ENCODE results near the gene GSK3B.

DNA sequence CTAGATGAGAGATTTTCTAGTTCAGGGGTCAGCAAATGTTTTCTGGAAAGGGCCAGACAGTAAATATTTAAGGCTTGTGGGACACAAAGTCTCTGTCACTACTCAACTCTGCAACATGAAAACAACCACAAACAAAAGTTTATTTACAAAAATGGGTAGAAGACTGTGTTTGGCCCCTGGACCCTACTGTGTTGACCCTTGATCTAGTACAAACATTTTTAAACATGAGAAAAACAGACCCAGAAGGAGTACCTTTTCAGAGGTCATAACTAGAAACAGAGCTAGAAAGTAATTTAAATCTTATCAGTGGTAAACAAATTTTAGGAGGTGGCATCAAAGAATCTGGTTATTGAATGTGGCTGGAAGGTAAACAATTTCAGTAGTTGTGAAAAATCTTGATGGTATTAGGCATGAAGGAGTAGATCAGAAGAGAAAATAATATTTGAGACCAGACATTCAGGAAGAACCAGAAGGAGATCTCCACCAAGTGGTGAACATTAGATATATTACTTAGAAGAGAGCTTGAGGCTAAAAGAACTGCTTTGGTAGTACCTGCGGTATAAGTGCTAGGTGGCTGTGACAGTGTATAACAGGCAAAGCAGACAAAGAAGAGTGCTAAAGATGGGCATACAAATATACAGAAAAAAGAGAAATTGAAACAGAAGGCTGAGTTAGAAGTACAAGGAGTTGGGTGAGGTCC is 210.6 kb downstream of the GSK3B start:
- TF ChIP-seq JUND (IDR thresholded peaks at IDR 0.05; ENCODE audit: low read depth, low read length) (no peak), SREBF1 (IDR thresholded peaks at IDR 0.05; ENCODE audit: low read length) (no peak), NR2C2 (IDR thresholded peaks at IDR 0.05; ENCODE audit: borderline replicate concordance, control insufficient read depth, insufficient read length, low read depth) (no peak)
- TF ChIP-seq, protein P1, sequence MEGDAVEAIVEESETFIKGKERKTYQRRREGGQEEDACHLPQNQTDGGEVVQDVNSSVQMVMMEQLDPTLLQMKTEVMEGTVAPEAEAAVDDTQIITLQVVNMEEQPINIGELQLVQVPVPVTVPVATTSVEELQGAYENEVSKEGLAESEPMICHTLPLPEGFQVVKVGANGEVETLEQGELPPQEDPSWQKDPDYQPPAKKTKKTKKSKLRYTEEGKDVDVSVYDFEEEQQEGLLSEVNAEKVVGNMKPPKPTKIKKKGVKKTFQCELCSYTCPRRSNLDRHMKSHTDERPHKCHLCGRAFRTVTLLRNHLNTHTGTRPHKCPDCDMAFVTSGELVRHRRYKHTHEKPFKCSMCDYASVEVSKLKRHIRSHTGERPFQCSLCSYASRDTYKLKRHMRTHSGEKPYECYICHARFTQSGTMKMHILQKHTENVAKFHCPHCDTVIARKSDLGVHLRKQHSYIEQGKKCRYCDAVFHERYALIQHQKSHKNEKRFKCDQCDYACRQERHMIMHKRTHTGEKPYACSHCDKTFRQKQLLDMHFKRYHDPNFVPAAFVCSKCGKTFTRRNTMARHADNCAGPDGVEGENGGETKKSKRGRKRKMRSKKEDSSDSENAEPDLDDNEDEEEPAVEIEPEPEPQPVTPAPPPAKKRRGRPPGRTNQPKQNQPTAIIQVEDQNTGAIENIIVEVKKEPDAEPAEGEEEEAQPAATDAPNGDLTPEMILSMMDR (IDR thresholded peaks at IDR 0.05 in 2 of 3, conservative IDR thresholded peaks at IDR 0.05 in 1 of 3; ENCODE audit: control insufficient read depth in 2 of 3, extremely low read depth in 1 of 3, insufficient read depth in 1 of 3, low read depth in 3 of 3, low read length in 3 of 3) = no peak
